ENCODE results near the gene LRRC63.
"Not testable (repeated sequence)": the region's sequence is repeated elsewhere in the genome, so short reads cannot be mapped to it uniquely, and the experiment has no call there.

The LRRC63 gene

GRCh38 chr13:46265292-46265691 lies 53.6 kb downstream of the LRRC63 start:
- DNase-seq (ENCODE audit: insufficient read length, low spot score): no peak
- no peak for FAIRE-seq

DNA sequence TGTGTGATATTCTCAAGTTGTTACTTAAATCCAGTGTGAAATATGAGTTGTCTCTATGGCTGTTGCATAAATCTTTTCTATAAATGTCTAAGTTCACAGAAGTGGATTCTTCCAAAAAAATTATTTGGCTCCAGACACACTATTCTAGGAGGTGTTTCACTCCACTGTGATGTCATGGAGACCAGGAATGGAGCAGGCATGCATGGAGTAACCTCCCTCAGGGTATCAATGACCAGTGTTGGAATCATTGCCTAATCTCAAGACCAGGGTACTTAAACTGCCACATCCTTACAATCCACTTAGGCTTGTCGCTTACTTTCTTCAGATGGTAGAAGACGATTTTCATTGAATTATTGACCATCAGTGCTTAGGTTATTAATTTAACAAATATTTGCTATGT lies 55.4 kb downstream of the LRRC63 start:
- FAIRE-seq: no peak
- DNase-seq (ENCODE audit: insufficient read length, low spot score): no peak
- no peak for TF ChIP-seq CTCF (IDR thresholded peaks at IDR 0.05; ENCODE audit: insufficient read depth, missing control alignments)

More at GRCh38 chr13:46265292-46265691, 53.6 kb downstream of the LRRC63 start:
- no peak for TF ChIP-seq CTCF (IDR thresholded peaks at IDR 0.05; ENCODE audit: insufficient read depth, missing control alignments)

GRCh38 chr13:46270416-46270815 lies 58.7 kb downstream of the LRRC63 start:
- TF ChIP-seq CTCF (IDR thresholded peaks at IDR 0.05; ENCODE audit: insufficient read depth, missing control alignments): no peak
- FAIRE-seq (no peak), DNase-seq (ENCODE audit: insufficient read length, low spot score) (no peak)

- no peak for FAIRE-seq
- DNase-seq (ENCODE audit: insufficient read length, low spot score): no peak
- TF ChIP-seq CTCF (IDR thresholded peaks at IDR 0.05; ENCODE audit: insufficient read depth, missing control alignments): no peak
Measured at GRCh38 chr13:46274094-46274698, 62.5 kb downstream of the LRRC63 start.

GRCh38 chr13:46278474-46278873 lies 66.7 kb downstream of the LRRC63 start:
- FAIRE-seq: no peak
- DNase-seq (ENCODE audit: insufficient read length, low spot score): no peak
- no peak for TF ChIP-seq CTCF (IDR thresholded peaks at IDR 0.05; ENCODE audit: insufficient read depth, missing control alignments)

- no peak for TF ChIP-seq CTCF (IDR thresholded peaks at IDR 0.05; ENCODE audit: insufficient read depth, missing control alignments)
- no peak for DNase-seq (ENCODE audit: insufficient read length, low spot score)
- no peak for FAIRE-seq
Measured at GRCh38 chr13:46281779-46282178, 70.1 kb downstream of the LRRC63 start.

- FAIRE-seq; DNase-seq (ENCODE audit: insufficient read length, low spot score): not testable (repeated sequence)
Measured at GRCh38 chr13:46283912-46284824, 72.4 kb downstream of the LRRC63 start.
